Hepatocyte (in vitro differentiated cells): ENCODE results near the gene TRPM1.

ENCODE experiments used
- EZH2 ChIP-seq: fragments of 200-600 bp; sonication (generic); IDR thresholded peaks from 2 replicates; pipeline ENCODE4 v1.6.1; 2016; ENCODE audit warnings: antibody characterized with exemption, mild to moderate bottlenecking, borderline replicate concordance
- TF ChIP-seq, protein P1 (sequence below): fragments of 200-600 bp; sonication (generic); IDR thresholded peaks from 2 replicates; pipeline ENCODE4 v1.5.1; 2016; ENCODE audit warnings: antibody characterized with exemption, mild to moderate bottlenecking; ENCODE audit not compliant: poor library complexity

DNA sequence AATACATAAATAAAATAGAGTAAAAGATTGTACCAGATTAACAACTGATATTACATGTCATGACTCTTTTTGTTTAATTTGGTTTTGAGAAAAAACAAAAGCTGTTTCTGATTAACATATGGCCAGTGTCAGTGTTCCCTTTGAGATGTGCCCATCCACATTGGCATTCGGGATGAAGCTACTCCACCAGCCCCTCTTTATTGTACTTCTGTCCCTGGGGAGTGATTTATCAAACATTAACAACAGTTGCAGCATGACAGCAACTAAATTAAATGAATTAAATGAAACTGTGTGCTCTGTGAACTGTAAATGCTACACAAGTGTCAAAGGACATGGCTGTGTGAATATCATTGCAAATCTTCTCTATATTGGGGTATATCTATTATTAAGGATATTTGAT is 84.2 kb downstream of the TRPM1 start:
- TF ChIP-seq, protein P1, sequence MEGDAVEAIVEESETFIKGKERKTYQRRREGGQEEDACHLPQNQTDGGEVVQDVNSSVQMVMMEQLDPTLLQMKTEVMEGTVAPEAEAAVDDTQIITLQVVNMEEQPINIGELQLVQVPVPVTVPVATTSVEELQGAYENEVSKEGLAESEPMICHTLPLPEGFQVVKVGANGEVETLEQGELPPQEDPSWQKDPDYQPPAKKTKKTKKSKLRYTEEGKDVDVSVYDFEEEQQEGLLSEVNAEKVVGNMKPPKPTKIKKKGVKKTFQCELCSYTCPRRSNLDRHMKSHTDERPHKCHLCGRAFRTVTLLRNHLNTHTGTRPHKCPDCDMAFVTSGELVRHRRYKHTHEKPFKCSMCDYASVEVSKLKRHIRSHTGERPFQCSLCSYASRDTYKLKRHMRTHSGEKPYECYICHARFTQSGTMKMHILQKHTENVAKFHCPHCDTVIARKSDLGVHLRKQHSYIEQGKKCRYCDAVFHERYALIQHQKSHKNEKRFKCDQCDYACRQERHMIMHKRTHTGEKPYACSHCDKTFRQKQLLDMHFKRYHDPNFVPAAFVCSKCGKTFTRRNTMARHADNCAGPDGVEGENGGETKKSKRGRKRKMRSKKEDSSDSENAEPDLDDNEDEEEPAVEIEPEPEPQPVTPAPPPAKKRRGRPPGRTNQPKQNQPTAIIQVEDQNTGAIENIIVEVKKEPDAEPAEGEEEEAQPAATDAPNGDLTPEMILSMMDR, result no peak
- no peak for TF ChIP-seq EZH2
